Immature natural killer cell (primary cell): Measurements from ENCODE around the gene HPSE2. TPM values are rescaled to one million over a fixed set of nuclear protein-coding genes. Genes with fewer than 3 reads are reported as not detected.

Experiments used
- DNase-seq, 3 donors: peaks; one replicate each; pipeline ENCODE4 v3.0.0; 2022; ENCODE audit warnings: mixed read lengths in 1 of 3
- H3K27ac Mint-ChIP-seq, 6 donors: one replicate each; pipeline ENCODE4 v1.8.0; 2020; ENCODE audit warnings: mixed read lengths in 6 of 6, mild to moderate bottlenecking in 5 of 6, inconsistent platforms in 4 of 6, moderate library complexity in 3 of 6
- H3K27me3 Mint-ChIP-seq, 3 donors: one replicate each; pipeline ENCODE4 v1.8.0; 2020 to 2021; ENCODE audit warnings: low read depth in 3 of 3, mild to moderate bottlenecking in 3 of 3, mixed read lengths in 3 of 3, moderate library complexity in 3 of 3, inconsistent platforms in 1 of 3
- H3K36me3 Mint-ChIP-seq, 3 donors: one replicate each; pipeline ENCODE4 v1.8.0; 2020; ENCODE audit warnings: mixed read lengths in 3 of 3, inconsistent platforms in 2 of 3, mild to moderate bottlenecking in 2 of 3
- H3K4me1 Mint-ChIP-seq, 2 donors: one replicate each; pipeline ENCODE4 v1.8.0; 2020; ENCODE audit warnings: inconsistent platforms in 2 of 2, mild to moderate bottlenecking in 2 of 2, mixed read lengths in 2 of 2, moderate library complexity in 1 of 2
- H3K4me3 Mint-ChIP-seq, 5 donors: one replicate each; pipeline ENCODE4 v1.8.0; 2020; ENCODE audit warnings: mild to moderate bottlenecking in 5 of 5, mixed read lengths in 5 of 5, inconsistent platforms in 3 of 5, moderate library complexity in 3 of 5
- H3K9me3 Mint-ChIP-seq, 6 donors: one replicate each; pipeline ENCODE4 v1.8.0; 2020; ENCODE audit warnings: mild to moderate bottlenecking in 6 of 6, mixed read lengths in 6 of 6, inconsistent platforms in 4 of 6, moderate library complexity in 3 of 6
- polyA plus RNA-seq, 3 donors: library from polyadenylated mRNA; unstranded; fragments of 300-500 nt; fragmentation: Illumina TruSeq; gene quantifications; one replicate each; pipeline ENCODE4 v1.2.3, GENCODE V29; 2021

Gene HPSE2
- polyA plus RNA-seq, 3 donors from 2014 or later, result not detected

GRCh38 chr10:98419469-98420261, 816.0 kb downstream of the HPSE2 start:
- peaks cover 8 to 28% (median 16%) of the 10 kb centered on the region in 3 donors for H3K36me3 Mint-ChIP-seq
- peaks cover 0 to 2% (median 2%) of the 10 kb centered on the region in 3 donors for H3K27me3 Mint-ChIP-seq
- H3K9me3 Mint-ChIP-seq, result no peaks in the 10 kb centered on the region
- peak overlapping the region in 1 of 6 donors; percentile 26 for H3K27ac Mint-ChIP-seq
- peaks cover 8 to 13% of the 10 kb centered on the region in 2 donors for H3K4me1 Mint-ChIP-seq
- DNase-seq, result no peak
- H3K4me3 Mint-ChIP-seq, result no peak overlapping the region

GRCh38 chr10:98418665-98419468, 816.8 kb downstream of the HPSE2 start:
- Mint-ChIP-seq H3K27me3 (peaks cover 0 to 2% (median 2%) of the 10 kb centered on the region in 3 donors), H3K4me1 (peaks cover 15 to 21% of the 10 kb centered on the region in 2 donors), H3K9me3 (no peaks in the 10 kb centered on the region), H3K27ac (no peak overlapping the region), H3K36me3 (peaks cover 8 to 28% (median 16%) of the 10 kb centered on the region in 3 donors), H3K4me3 (no peak overlapping the region)
- DNase-seq, result no peak

- H3K4me3 Mint-ChIP-seq, result no peak overlapping the region
- no peak for DNase-seq
- no peaks in the 10 kb centered on the region for H3K9me3 Mint-ChIP-seq
- H3K27ac Mint-ChIP-seq, result no peak overlapping the region
- H3K27me3 Mint-ChIP-seq, result peaks cover 0 to 2% (median 2%) of the 10 kb centered on the region in 3 donors
- peaks cover 8 to 25% (median 16%) of the 10 kb centered on the region in 3 donors for H3K36me3 Mint-ChIP-seq
- peaks cover 17 to 27% of the 10 kb centered on the region in 2 donors for H3K4me1 Mint-ChIP-seq
Observed at GRCh38 chr10:98417973-98418664, 817.5 kb downstream of the HPSE2 start.

- H3K36me3 Mint-ChIP-seq, result peaks cover 8 to 25% (median 16%) of the 10 kb centered on the region in 3 donors
Observed at GRCh38 chr10:98417481-98417959, 818.1 kb downstream of the HPSE2 start.

GRCh38 chr10:98416606-98417388, 818.9 kb downstream of the HPSE2 start:
- Mint-ChIP-seq H3K36me3 (peaks cover 8 to 24% (median 15%) of the 10 kb centered on the region in 3 donors), H3K4me3 (no peak overlapping the region), H3K4me1 (peaks cover 22 to 36% of the 10 kb centered on the region in 2 donors), H3K27me3 (peaks cover 0 to 2% (median 2%) of the 10 kb centered on the region in 3 donors), H3K27ac (peak overlapping the region; percentile 20 to 89 (median 74)), H3K9me3 (no peaks in the 10 kb centered on the region)
- DNase-seq, result no peak

More at GRCh38 chr10:98417481-98417959, 818.1 kb downstream of the HPSE2 start:
- no peak for DNase-seq
- Mint-ChIP-seq H3K27me3 (peaks cover 0 to 2% (median 2%) of the 10 kb centered on the region in 3 donors), H3K9me3 (no peaks in the 10 kb centered on the region), H3K27ac (no peak overlapping the region), H3K4me3 (no peak overlapping the region), H3K4me1 (peaks cover 19 to 33% of the 10 kb centered on the region in 2 donors)

- peaks cover 23 to 36% of the 10 kb centered on the region in 2 donors for H3K4me1 Mint-ChIP-seq
- DNase-seq, result no peak
- peak overlapping the region in 5 of 6 donors; percentile 26 to 97 (median 75) for H3K27ac Mint-ChIP-seq
- peaks cover 3 to 15% (median 7%) of the 10 kb centered on the region in 3 donors for H3K36me3 Mint-ChIP-seq
- peak overlapping the region in 4 of 5 donors; percentile 55 to 99 (median 82) for H3K4me3 Mint-ChIP-seq
- H3K9me3 Mint-ChIP-seq, result no peaks in the 10 kb centered on the region
- peaks cover 0 to 3% (median 2%) of the 10 kb centered on the region in 3 donors for H3K27me3 Mint-ChIP-seq
Observed at GRCh38 chr10:98415731-98416119, 819.9 kb downstream of the HPSE2 start.

GRCh38 chr10:98414932-98415730, 820.5 kb downstream of the HPSE2 start, which contains the start of gene PYROXD2:
Gene PYROXD2, minus strand, starts transcription at chr10:98415182. Its CDS starts 47 bp downstream, at chr10:98415135.
- H3K9me3 Mint-ChIP-seq, result no peaks in the 10 kb centered on the region
- peaks cover 23 to 36% of the 10 kb centered on the region in 2 donors for H3K4me1 Mint-ChIP-seq
- peak within 1 kb of the TSS; percentile 75 to 98 (median 94) for H3K27ac Mint-ChIP-seq
- H3K36me3 Mint-ChIP-seq, result peaks cover 3 to 15% (median 7%) of the 10 kb centered on the region in 3 donors
- H3K4me3 Mint-ChIP-seq, result peak within 1 kb of the TSS; percentile 95 to 99 (median 97)
- DNase-seq, result peak; percentile 56 to 76 (median 66)
- peaks cover 0 to 3% (median 2%) of the 10 kb centered on the region in 3 donors for H3K27me3 Mint-ChIP-seq

- no peaks in the 10 kb centered on the region for H3K9me3 Mint-ChIP-seq
- H3K4me3 Mint-ChIP-seq, result peak overlapping the region; percentile 95 to 99 (median 97)
- peaks cover 0 to 3% (median 2%) of the 10 kb centered on the region in 3 donors for H3K27me3 Mint-ChIP-seq
Observed at GRCh38 chr10:98414578-98414931, 821.1 kb downstream of the HPSE2 start.

GRCh38 chr10:98411768-98412167, 823.9 kb downstream of the HPSE2 start:
- peak overlapping the region in 1 of 5 donors; percentile 7 for H3K4me3 Mint-ChIP-seq

More at GRCh38 chr10:98414578-98414931, 821.1 kb downstream of the HPSE2 start:
- H3K36me3 Mint-ChIP-seq, result peaks cover 3 to 9% (median 3%) of the 10 kb centered on the region in 3 donors
- DNase-seq, result peak in 1 of 3 donors; percentile 5
- H3K27ac Mint-ChIP-seq, result peak overlapping the region; percentile 75 to 98 (median 94)
- peaks cover 23 to 36% of the 10 kb centered on the region in 2 donors for H3K4me1 Mint-ChIP-seq

GRCh38 chr10:98411166-98411565, 824.5 kb downstream of the HPSE2 start:
- no peak for DNase-seq
- Mint-ChIP-seq H3K9me3 (no peaks in the 10 kb centered on the region), H3K4me1 (peaks cover 28 to 43% of the 10 kb centered on the region in 2 donors), H3K27me3 (peaks cover 0 to 3% (median 1%) of the 10 kb centered on the region in 3 donors), H3K27ac (no peak overlapping the region), H3K36me3 (peaks cover 0 to 5% (median 3%) of the 10 kb centered on the region in 3 donors), H3K4me3 (no peak overlapping the region)

More at GRCh38 chr10:98411768-98412167, 823.9 kb downstream of the HPSE2 start:
- H3K36me3 Mint-ChIP-seq, result peaks cover under 1 to 5% (median 3%) of the 10 kb centered on the region in 3 donors
- peak overlapping the region in 3 of 6 donors; percentile 45 to 64 (median 62) for H3K27ac Mint-ChIP-seq
- DNase-seq, result no peak
- H3K4me1 Mint-ChIP-seq, result peaks cover 28 to 43% of the 10 kb centered on the region in 2 donors
- H3K27me3 Mint-ChIP-seq, result peaks cover 0 to 3% (median 1%) of the 10 kb centered on the region in 3 donors
- H3K9me3 Mint-ChIP-seq, result no peaks in the 10 kb centered on the region

GRCh38 chr10:98410759-98411158, 824.9 kb downstream of the HPSE2 start:
- no peak overlapping the region for H3K4me3 Mint-ChIP-seq
- H3K27ac Mint-ChIP-seq, result no peak overlapping the region
- no peaks in the 10 kb centered on the region for H3K9me3 Mint-ChIP-seq
- H3K27me3 Mint-ChIP-seq, result peaks cover 0 to 3% (median 1%) of the 10 kb centered on the region in 3 donors
- peaks cover 0 to 5% (median 3%) of the 10 kb centered on the region in 3 donors for H3K36me3 Mint-ChIP-seq
- peaks cover 28 to 41% of the 10 kb centered on the region in 2 donors for H3K4me1 Mint-ChIP-seq
- no peak for DNase-seq
